ENCODE measurements around the gene ADAMTS7. TPM values are rescaled to one million over a fixed set of nuclear protein-coding genes. Genes with fewer than 3 reads are reported as not detected.
"Not testable (repeated sequence)": the region's sequence is repeated elsewhere in the genome, so short reads cannot be mapped to it uniquely, and the experiment has no call there.

Gene ADAMTS7
- total RNA-seq, 2 donors from 2014 or later: not detected

GRCh38 chr15:78840661-78841375 lies 29.6 kb upstream of the ADAMTS7 start:
- DNase-seq: no peak
- no peaks in the 10 kb centered on the region for H3K9me3 ChIP-seq (ENCODE audit: control insufficient read depth, low read length, poor library complexity, severe bottlenecking)
- H3K4me3 Mint-ChIP-seq: no peak overlapping the region
- peaks cover 5% of the 10 kb centered on the region for H3K36me3 Mint-ChIP-seq (ENCODE audit: low read depth)
- peaks cover 12% of the 10 kb centered on the region for H3K27me3 Mint-ChIP-seq
- H3K27ac Mint-ChIP-seq: no peak overlapping the region
- peaks cover 7% of the 10 kb centered on the region for H3K4me1 Mint-ChIP-seq
- no peak for ATAC-seq

DNA sequence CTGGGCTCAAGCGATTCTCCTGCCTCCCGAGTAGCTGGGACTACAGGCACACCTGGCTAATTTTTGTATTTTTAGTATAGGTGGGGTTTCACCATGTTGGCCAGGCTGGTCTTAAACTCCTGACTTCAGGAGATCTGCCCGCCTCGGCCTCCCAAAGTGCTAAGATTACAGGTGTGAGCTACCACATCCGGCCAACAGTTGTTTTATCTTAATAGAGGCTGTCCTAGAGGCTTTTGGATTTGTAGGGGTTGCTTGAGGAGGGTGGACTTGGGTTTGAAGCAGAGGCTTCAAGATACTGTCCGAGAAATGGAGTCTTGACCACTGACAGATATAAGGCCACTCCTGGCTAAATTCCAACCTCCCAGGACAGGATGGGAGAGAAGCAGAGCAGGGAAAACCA lies 27.9 kb upstream of the ADAMTS7 start:
- peaks cover 18% of the 10 kb centered on the region for H3K27me3 Mint-ChIP-seq
- H3K36me3 Mint-ChIP-seq (ENCODE audit: low read depth); ATAC-seq; H3K27ac Mint-ChIP-seq; H3K4me1 Mint-ChIP-seq; H3K4me3 Mint-ChIP-seq; DNase-seq; H3K9me3 ChIP-seq (ENCODE audit: control insufficient read depth, low read length, poor library complexity, severe bottlenecking): not testable (repeated sequence)

- no peaks in the 10 kb centered on the region for H3K9me3 ChIP-seq (ENCODE audit: control insufficient read depth, low read length, poor library complexity, severe bottlenecking)
- peaks cover 2% of the 10 kb centered on the region for H3K4me1 Mint-ChIP-seq
- ATAC-seq (no peak), DNase-seq (no peak)
- no peak overlapping the region for H3K4me3 Mint-ChIP-seq
- peaks cover 6% of the 10 kb centered on the region for H3K36me3 Mint-ChIP-seq (ENCODE audit: low read depth)
- H3K27me3 Mint-ChIP-seq: peaks cover 18% of the 10 kb centered on the region
- peak overlapping the region; percentile 43 for H3K27ac Mint-ChIP-seq
Measured at GRCh38 chr15:78838489-78838888, 27.2 kb upstream of the ADAMTS7 start.

DNA sequence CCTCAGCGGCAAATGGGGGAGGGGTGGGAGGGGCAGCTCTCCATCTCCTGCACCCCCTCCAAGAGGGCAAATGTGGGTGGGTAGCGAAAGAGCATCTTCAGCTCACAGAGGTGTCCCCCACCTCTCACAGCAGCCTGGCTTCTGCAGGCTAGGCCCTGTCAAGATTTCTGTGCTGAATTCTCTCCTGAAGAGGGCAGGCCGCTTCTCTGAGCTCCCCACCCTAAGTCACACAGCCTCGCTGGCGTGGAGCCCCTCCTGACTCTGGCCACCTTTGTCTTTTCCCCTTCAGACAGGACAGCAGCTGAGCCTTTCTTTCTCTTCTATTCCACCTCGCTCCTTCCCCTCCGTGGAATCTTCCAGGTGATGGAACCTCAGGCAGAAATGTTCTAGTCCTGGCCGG lies 26.3 kb upstream of the ADAMTS7 start:
- H3K9me3 ChIP-seq (ENCODE audit: control insufficient read depth, low read length, poor library complexity, severe bottlenecking): no peaks in the 10 kb centered on the region
- Mint-ChIP-seq H3K27me3 (peaks cover 27% of the 10 kb centered on the region), H3K4me3 (no peak overlapping the region), H3K36me3 (ENCODE audit: low read depth) (peaks cover 6% of the 10 kb centered on the region), H3K27ac (no peak overlapping the region), H3K4me1 (peaks cover 2% of the 10 kb centered on the region)
- DNase-seq (no peak), ATAC-seq (no peak)

- ATAC-seq (no peak), DNase-seq (no peak)
- H3K4me1 Mint-ChIP-seq: peaks cover 2% of the 10 kb centered on the region
- peaks cover 6% of the 10 kb centered on the region for H3K36me3 Mint-ChIP-seq (ENCODE audit: low read depth)
- H3K4me3 Mint-ChIP-seq: no peak overlapping the region
- no peaks in the 10 kb centered on the region for H3K9me3 ChIP-seq (ENCODE audit: control insufficient read depth, low read length, poor library complexity, severe bottlenecking)
- no peak overlapping the region for H3K27ac Mint-ChIP-seq
- peaks cover 32% of the 10 kb centered on the region for H3K27me3 Mint-ChIP-seq
Measured at GRCh38 chr15:78837131-78837530, 25.9 kb upstream of the ADAMTS7 start.

- no peak overlapping the region for H3K4me3 Mint-ChIP-seq
- peaks cover 6% of the 10 kb centered on the region for H3K36me3 Mint-ChIP-seq (ENCODE audit: low read depth)
- no peaks in the 10 kb centered on the region for H3K9me3 ChIP-seq (ENCODE audit: control insufficient read depth, low read length, poor library complexity, severe bottlenecking)
- DNase-seq (no peak), ATAC-seq (no peak)
- peaks cover 40% of the 10 kb centered on the region for H3K27me3 Mint-ChIP-seq
- H3K27ac Mint-ChIP-seq: no peak overlapping the region
- peaks cover 2% of the 10 kb centered on the region for H3K4me1 Mint-ChIP-seq
Measured at GRCh38 chr15:78836333-78836732, 25.1 kb upstream of the ADAMTS7 start.

DNA sequence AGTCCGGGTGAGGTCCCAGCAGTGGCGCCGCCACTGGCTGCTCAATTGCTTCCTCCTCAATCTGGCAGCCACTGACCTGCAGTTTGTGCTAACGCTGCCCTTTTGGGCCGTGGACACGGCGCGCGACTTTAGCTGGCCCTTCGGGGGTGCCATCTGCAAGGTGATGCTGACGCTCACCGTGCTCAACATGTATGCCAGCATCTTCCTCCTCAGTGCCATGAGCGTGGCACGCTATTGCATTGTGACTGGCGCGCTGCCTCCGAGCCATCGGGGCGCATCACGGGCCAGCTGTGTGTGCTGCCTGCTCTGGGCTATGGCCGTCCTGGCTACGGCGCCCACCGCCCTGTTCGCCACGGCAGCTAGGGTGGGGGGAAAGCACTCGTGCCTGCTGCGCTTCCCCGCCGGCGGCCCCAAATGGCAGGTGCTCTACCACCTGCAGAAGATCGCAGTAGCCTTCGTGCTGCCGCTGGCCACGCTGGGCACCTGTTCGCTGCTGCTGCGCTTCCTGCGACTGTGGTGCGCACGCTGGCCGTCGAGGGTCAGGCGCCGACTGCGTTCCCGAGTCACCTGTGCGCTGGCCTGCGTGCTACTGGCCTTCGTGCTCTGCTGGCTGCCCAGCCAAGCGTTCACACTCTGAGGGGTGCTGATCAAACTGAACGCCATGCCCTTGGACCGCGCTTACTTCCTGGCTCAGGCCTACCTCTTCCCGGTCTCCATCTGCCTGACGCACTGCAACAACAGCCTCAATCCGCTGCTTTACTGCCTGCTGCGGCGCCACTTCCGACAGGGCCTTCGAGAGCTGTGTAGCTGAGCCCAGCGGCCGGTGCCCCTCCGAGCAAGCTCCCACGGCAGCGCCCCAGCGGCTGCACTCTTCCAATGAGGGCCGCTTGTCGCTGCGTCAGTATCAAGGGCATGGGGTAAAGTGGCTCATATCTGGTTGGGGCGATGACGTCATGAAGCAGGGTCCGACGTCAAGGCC lies 20.3 kb upstream of the ADAMTS7 start:
- Mint-ChIP-seq H3K36me3 (ENCODE audit: low read depth) (peaks cover 6% of the 10 kb centered on the region), H3K4me3 (peak overlapping the region; percentile 58), H3K27ac (no peak overlapping the region), H3K4me1 (peaks cover 3% of the 10 kb centered on the region), H3K27me3 (peaks cover 44% of the 10 kb centered on the region)
- no peak for DNase-seq
- H3K9me3 ChIP-seq (ENCODE audit: control insufficient read depth, low read length, poor library complexity, severe bottlenecking): no peaks in the 10 kb centered on the region
- no peak for ATAC-seq

- no peaks in the 10 kb centered on the region for H3K9me3 ChIP-seq (ENCODE audit: control insufficient read depth, low read length, poor library complexity, severe bottlenecking)
- ATAC-seq: peak; percentile 27
- H3K4me1 Mint-ChIP-seq: peaks cover 3% of the 10 kb centered on the region
- DNase-seq: no peak
- peaks cover 38% of the 10 kb centered on the region for H3K27me3 Mint-ChIP-seq
- peak overlapping the region; percentile 64 for H3K4me3 Mint-ChIP-seq
- no peak overlapping the region for H3K27ac Mint-ChIP-seq
- peaks cover 3% of the 10 kb centered on the region for H3K36me3 Mint-ChIP-seq (ENCODE audit: low read depth)
Measured at GRCh38 chr15:78830514-78831228, 19.4 kb upstream of the ADAMTS7 start.

- Mint-ChIP-seq H3K4me1 (peaks cover 3% of the 10 kb centered on the region), H3K27me3 (peaks cover 33% of the 10 kb centered on the region), H3K27ac (no peak overlapping the region), H3K4me3 (peak overlapping the region; percentile 9), H3K36me3 (ENCODE audit: low read depth) (peaks cover 3% of the 10 kb centered on the region)
- DNase-seq: no peak
- no peaks in the 10 kb centered on the region for H3K9me3 ChIP-seq (ENCODE audit: control insufficient read depth, low read length, poor library complexity, severe bottlenecking)
- no peak for ATAC-seq
Measured at GRCh38 chr15:78828920-78829319, 17.7 kb upstream of the ADAMTS7 start.

GRCh38 chr15:78822514-78822913 lies 11.2 kb upstream of the ADAMTS7 start:
- Mint-ChIP-seq H3K27me3 (peaks cover 18% of the 10 kb centered on the region), H3K4me3 (no peak overlapping the region), H3K4me1 (no peaks in the 10 kb centered on the region), H3K27ac (no peak overlapping the region), H3K36me3 (ENCODE audit: low read depth) (no peaks in the 10 kb centered on the region)
- ATAC-seq (no peak), DNase-seq (no peak)
- no peaks in the 10 kb centered on the region for H3K9me3 ChIP-seq (ENCODE audit: control insufficient read depth, low read length, poor library complexity, severe bottlenecking)

DNA sequence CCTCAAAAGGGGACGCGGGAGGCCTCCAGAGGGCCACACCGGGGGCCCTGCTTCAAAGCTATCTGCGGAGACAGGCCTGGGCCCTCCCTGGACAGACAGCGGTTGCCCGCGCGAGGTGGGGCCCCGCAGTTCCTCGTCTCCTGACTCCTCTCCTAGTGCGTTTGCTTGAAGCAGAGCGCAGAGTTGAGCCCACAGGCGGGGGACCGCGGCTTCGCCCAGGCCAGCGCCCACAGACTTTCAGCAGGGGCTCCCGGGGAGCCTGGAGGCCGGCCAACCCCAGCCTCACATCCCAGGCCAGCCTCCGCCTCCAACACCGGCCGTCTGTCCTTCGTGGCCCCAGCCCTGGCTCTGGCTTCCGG lies 540 bp upstream of the ADAMTS7 start:
- H3K27ac Mint-ChIP-seq: peak overlapping the region; percentile 84
- H3K36me3 Mint-ChIP-seq (ENCODE audit: low read depth): peaks cover 20% of the 10 kb centered on the region
- peaks cover 22% of the 10 kb centered on the region for H3K4me1 Mint-ChIP-seq
- H3K4me3 Mint-ChIP-seq: peak overlapping the region; percentile 94
- H3K27me3 Mint-ChIP-seq: peaks cover 54% of the 10 kb centered on the region
- H3K9me3 ChIP-seq (ENCODE audit: control insufficient read depth, low read length, poor library complexity, severe bottlenecking): no peaks in the 10 kb centered on the region
- ATAC-seq: no peak
- DNase-seq: no peak

DNA sequence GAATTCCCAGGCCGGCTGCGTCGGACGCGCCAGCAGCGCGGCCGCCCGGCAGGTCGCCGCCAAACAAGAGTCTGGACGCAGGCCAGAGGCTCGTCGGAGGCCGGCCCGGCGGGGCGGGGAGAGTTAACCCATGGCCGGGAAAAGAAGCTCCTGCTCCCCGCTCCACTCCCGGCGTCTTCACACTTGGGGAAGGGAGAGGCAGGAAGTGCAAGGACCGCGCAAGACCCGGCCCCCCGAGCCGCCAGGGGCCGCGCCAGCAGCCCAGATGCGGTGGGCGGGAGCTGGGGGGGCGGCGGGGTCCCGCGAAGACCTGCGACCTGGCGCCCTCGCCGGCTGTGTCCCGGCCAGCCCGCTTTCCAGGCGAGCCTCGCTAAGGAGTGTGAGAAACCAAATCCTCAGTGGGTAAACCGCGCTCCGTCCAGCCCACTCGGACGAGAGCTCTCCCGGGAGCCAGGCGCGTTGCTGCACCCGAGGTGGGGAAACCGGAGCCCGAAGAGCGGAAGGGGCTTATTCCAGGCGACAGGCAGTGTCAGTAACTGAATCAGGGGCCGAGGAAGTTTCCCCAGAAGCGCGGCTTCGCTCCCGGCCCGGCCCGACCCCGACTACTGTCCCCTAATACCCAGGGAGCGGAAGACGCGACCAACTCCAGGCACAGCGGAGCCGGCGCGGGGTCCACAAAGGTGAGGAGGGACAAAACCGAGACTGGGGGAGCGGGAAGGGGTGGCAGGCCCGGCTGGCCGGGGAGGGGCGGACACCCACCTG lies 721 bp downstream of the ADAMTS7 start:
- no peak overlapping the region for H3K27ac Mint-ChIP-seq
- no peaks in the 10 kb centered on the region for H3K9me3 ChIP-seq (ENCODE audit: control insufficient read depth, low read length, poor library complexity, severe bottlenecking)
- H3K4me3 Mint-ChIP-seq: peak overlapping the region; percentile 94
- peak; percentile 11 for ATAC-seq
- peaks cover 20% of the 10 kb centered on the region for H3K36me3 Mint-ChIP-seq (ENCODE audit: low read depth)
- H3K4me1 Mint-ChIP-seq: peaks cover 22% of the 10 kb centered on the region
- H3K27me3 Mint-ChIP-seq: peaks cover 48% of the 10 kb centered on the region
- DNase-seq: no peak
